Osteoblast (primary cell): ENCODE measurements around the gene NPC1. TPM values are rescaled to one million over a fixed set of nuclear protein-coding genes. Genes with fewer than 3 reads are reported as not detected.

ENCODE experiments used
- DNase-seq: peaks from one replicate; pipeline ENCODE4 v3.0.0; 2011; ENCODE audit warnings: low spot score, mixed read lengths; ENCODE audit not compliant: insufficient read length; ENCODE audit errors: missing footprints
- H2AFZ ChIP-seq: 2 replicates; pipeline ENCODE4 v1.6.0; 2011; ENCODE audit warnings: mild to moderate bottlenecking, low read length
- H3K27ac ChIP-seq: 2 replicates; pipeline ENCODE4 v1.5.1; 2011; ENCODE audit warnings: mild to moderate bottlenecking, low read depth, low read length, moderate library complexity
- H3K27me3 ChIP-seq: 2 replicates; pipeline ENCODE4 v1.6.0; 2012; ENCODE audit warnings: mild to moderate bottlenecking, control low read depth, inconsistent platforms, low read length, moderate library complexity; ENCODE audit not compliant: insufficient read depth
- H3K36me3 ChIP-seq: 2 replicates; pipeline ENCODE4 v1.5.1; 2011; ENCODE audit warnings: mild to moderate bottlenecking, low read length, control low read depth, moderate library complexity; ENCODE audit not compliant: insufficient read depth
- H3K4me1 ChIP-seq: 2 replicates; pipeline ENCODE4 v1.5.1; 2011; ENCODE audit warnings: mild to moderate bottlenecking, low read length, control low read depth, moderate library complexity; ENCODE audit not compliant: insufficient read depth
- H3K4me2 ChIP-seq: 2 replicates; pipeline ENCODE4 v1.6.0; 2011; ENCODE audit warnings: mild to moderate bottlenecking, low read length; ENCODE audit not compliant: insufficient read depth
- H3K4me3 ChIP-seq: fragments of 200-600 bp; sonication (generic); 3 replicates; pipeline ENCODE4 v1.5.1; 2012; ENCODE audit warnings: mild to moderate bottlenecking, low read length, inconsistent platforms; ENCODE audit not compliant: insufficient read depth
- H3K79me2 ChIP-seq: 2 replicates; pipeline ENCODE4 v1.6.0; 2012; ENCODE audit warnings: mild to moderate bottlenecking, low read length, control low read depth, inconsistent platforms; ENCODE audit not compliant: insufficient read depth
- H3K9me3 ChIP-seq: 2 replicates; pipeline ENCODE4 v1.5.1; 2011; ENCODE audit warnings: low read depth, low read length, control low read depth
- H4K20me1 ChIP-seq: 2 replicates; pipeline ENCODE4 v1.6.0; 2012; ENCODE audit warnings: mild to moderate bottlenecking, low read length, control low read depth; ENCODE audit not compliant: insufficient read depth
- total RNA-seq: library from RNA; depleted of rRNA; stranded (reverse); fragments of >200 nt; gene quantifications from 2 replicates; pipeline ENCODE4 v1.2.3, GENCODE V29; 2012
- TF ChIP-seq, protein P1 (sequence below): IDR thresholded peaks from 2 replicates; pipeline ENCODE4 v1.5.1; 2011; ENCODE audit warnings: mild to moderate bottlenecking, low read depth, low read length, moderate library complexity; ENCODE audit errors: extremely low read depth

The NPC1 gene
- total RNA-seq, 1 donor, result 136 TPM

GRCh38 chr18:23629444-23629946 lies 43.2 kb upstream of the NPC1 start:
- Histone ChIP-seq H3K9me3 (no peaks in the 10 kb centered on the region), H3K27me3 (no peaks in the 10 kb centered on the region), H3K79me2 (no peaks in the 10 kb centered on the region), H3K36me3 (no peaks in the 10 kb centered on the region), H3K4me3 (no peak overlapping the region), H4K20me1 (no peaks in the 10 kb centered on the region), H3K4me1 (peaks cover 35% of the 10 kb centered on the region), H3K4me2 (no peak overlapping the region), H2AFZ (no peak overlapping the region), H3K27ac (no peak overlapping the region)
- TF ChIP-seq, protein P1, sequence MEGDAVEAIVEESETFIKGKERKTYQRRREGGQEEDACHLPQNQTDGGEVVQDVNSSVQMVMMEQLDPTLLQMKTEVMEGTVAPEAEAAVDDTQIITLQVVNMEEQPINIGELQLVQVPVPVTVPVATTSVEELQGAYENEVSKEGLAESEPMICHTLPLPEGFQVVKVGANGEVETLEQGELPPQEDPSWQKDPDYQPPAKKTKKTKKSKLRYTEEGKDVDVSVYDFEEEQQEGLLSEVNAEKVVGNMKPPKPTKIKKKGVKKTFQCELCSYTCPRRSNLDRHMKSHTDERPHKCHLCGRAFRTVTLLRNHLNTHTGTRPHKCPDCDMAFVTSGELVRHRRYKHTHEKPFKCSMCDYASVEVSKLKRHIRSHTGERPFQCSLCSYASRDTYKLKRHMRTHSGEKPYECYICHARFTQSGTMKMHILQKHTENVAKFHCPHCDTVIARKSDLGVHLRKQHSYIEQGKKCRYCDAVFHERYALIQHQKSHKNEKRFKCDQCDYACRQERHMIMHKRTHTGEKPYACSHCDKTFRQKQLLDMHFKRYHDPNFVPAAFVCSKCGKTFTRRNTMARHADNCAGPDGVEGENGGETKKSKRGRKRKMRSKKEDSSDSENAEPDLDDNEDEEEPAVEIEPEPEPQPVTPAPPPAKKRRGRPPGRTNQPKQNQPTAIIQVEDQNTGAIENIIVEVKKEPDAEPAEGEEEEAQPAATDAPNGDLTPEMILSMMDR, result no peak
- DNase-seq, result no peak

GRCh38 chr18:23627970-23628369 lies 41.7 kb upstream of the NPC1 start:
- Histone ChIP-seq H3K4me1 (peaks cover 35% of the 10 kb centered on the region), H3K27ac (no peak overlapping the region), H3K79me2 (no peaks in the 10 kb centered on the region), H3K4me3 (no peak overlapping the region), H4K20me1 (no peaks in the 10 kb centered on the region), H3K9me3 (no peaks in the 10 kb centered on the region), H2AFZ (no peak overlapping the region), H3K27me3 (no peaks in the 10 kb centered on the region), H3K36me3 (no peaks in the 10 kb centered on the region), H3K4me2 (no peak overlapping the region)
- DNase-seq, result no peak
- TF ChIP-seq, protein P1, result no peak

DNA sequence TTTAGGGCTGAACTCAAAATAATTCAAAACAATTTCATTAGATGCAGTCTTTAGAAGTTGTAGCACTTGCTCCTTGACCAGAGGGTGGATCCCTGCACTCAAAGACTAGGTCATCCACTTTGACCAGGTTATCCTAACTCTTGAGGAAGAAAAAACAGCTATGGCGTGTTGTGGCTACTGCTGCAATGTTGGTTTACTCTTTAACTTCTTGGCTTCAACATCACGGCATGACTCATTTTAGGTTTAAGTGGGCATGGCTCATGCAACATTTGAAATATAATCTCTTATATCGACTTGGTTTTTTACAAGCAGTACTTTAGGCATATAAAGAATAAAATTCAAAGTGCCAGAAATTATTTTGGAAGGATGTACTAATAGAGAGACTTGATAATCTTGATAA lies 41.0 kb upstream of the NPC1 start:
- DNase-seq, result peak; percentile 76
- H3K9me3 ChIP-seq, result no peaks in the 10 kb centered on the region
- H3K4me2 ChIP-seq, result peak overlapping the region; percentile 51
- H3K4me1 ChIP-seq, result peaks cover 35% of the 10 kb centered on the region
- peak overlapping the region; percentile 66 for H3K27ac ChIP-seq
- no peaks in the 10 kb centered on the region for H4K20me1 ChIP-seq
- no peaks in the 10 kb centered on the region for H3K79me2 ChIP-seq
- TF ChIP-seq, protein P1, result no peak
- no peaks in the 10 kb centered on the region for H3K27me3 ChIP-seq
- H2AFZ ChIP-seq, result no peak overlapping the region
- H3K36me3 ChIP-seq, result no peaks in the 10 kb centered on the region
- no peak overlapping the region for H3K4me3 ChIP-seq

GRCh38 chr18:23626451-23627279 lies 40.4 kb upstream of the NPC1 start:
- Histone ChIP-seq H3K27me3 (no peaks in the 10 kb centered on the region), H3K36me3 (no peaks in the 10 kb centered on the region), H3K4me3 (no peak overlapping the region), H3K4me1 (peaks cover 33% of the 10 kb centered on the region), H3K27ac (peak overlapping the region; percentile 66), H2AFZ (no peak overlapping the region), H3K9me3 (no peaks in the 10 kb centered on the region), H3K4me2 (peak overlapping the region; percentile 51), H4K20me1 (no peaks in the 10 kb centered on the region), H3K79me2 (no peaks in the 10 kb centered on the region)
- DNase-seq, result peak; percentile 79
- TF ChIP-seq, protein P1, result no peak
